ENCODE results near the gene TNFRSF19.

Gene TNFRSF19

DNA sequence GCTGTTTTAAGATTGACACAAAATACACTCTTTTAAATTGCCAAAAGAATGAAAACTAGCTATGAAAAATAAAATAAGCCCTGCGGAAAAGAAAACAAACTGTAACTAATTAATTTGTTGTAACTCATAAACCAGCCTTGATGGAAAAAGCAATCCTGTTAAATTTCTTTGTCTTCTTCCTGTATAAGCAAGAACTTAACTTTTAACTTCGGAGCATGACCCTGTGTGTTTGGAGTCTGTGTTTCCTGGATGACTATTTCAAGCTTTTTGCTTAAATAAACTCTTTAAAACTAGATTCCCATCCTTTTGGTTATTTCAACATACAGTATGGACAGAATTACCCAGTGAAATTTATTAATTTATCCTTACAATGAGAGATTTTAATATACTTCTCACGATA, 122.6 kb downstream of the TNFRSF19 start:
- DNase-seq: no peak

DNA sequence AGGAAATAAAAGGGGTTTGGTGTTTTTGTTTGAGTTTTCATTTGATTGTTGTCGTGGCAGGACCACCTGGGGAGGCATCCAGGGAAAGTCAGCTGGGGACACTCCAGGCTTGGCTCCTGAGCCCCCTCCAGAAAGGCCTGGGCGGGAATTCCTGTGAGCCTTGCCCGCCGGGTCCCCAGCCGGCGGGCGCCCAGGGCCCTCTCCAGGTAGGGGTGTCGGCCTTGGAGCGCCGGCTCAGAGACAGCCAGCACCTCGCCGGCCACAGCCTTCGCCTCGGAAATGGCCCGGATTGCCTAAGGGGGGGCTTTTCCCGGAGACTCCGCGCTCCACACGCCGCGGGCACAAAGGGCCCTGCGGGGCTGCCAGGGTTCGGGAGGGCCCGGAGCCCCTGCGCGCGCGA, 125.0 kb downstream of the TNFRSF19 start:
- no peak for DNase-seq

DNA sequence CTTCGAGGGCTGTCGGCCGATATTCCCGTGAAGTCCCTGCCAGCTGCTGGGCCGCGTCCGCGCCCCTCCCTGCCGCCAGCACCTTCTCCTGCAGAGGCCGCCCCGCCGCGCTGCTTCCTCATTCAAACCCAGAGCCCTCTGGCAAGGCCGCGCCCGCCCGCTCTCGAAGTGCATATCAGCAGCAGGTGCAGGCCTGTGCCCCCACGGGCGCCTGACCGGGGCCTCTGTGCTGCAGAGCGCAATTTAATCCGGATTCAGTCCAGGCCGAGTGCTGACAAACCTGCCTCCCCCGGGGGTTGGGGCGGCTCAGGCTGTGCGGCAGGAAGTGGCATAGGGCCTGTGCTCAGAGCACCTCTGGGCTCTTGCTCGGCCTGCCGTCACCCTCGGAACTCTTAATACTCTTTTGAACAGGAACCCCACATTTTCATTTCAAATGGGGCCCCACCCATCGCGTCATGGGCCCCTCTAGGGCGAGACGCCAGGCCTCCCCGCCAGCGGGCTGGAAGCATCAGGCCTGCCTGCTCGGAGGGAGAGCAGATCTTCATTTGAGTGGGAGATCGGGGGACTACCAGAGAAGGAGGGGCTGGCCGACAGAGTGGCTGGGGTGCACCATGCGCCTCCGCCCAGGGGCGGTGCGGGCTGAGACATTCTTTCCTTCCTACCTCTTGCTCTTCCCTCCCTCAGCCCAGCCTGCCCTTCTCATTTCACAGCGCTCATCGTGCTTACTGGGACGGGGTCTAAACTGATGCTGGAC, 125.7 kb downstream of the TNFRSF19 start:
- DNase-seq: peak; percentile 11

DNA sequence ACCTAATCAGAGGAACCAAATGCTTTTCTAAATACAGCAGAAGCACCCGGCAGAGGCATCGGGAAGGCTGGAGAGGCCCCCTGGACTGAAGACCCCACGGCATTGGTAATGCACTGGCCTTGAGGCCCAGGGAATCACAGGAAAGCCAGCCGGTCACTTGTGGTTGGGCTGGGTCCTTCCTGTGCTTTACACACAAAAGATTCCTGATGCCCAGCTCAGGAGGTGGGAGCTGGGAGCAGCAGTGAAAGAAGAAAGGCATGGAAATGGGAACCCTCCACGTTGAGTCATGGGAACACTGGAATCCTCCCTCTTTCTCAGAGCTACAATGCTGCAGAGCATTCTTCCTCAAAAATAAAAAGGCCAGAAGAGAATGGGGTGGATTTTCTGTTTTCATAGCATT, 126.4 kb downstream of the TNFRSF19 start:
- DNase-seq: no peak

DNA sequence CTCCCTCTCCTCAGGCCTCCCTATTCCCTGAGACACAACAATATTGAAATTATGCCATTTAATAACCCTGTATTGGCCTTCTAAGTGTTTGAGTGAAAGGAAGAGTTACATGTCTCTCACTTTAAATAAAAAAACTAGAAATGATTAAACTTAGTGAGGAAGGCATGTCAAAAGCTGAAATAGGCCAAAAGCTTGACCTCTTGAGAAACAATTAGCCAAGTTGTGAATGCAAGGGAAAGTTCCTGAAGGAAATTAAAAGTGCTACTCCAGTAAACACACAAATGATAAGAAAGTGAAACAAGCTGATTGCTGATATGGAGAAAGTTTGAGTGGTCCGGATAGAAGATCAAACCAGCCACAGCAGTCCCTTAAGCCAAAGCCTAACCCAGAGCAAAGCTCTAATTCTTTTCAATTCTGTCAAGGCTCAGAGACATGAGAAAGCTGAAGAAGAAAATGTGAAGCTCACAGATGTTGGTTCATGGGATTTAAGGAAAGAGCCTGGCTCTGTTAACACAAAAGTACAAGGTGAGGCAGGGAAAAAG, 127.6 kb downstream of the TNFRSF19 start:
- no peak for DNase-seq

DNA sequence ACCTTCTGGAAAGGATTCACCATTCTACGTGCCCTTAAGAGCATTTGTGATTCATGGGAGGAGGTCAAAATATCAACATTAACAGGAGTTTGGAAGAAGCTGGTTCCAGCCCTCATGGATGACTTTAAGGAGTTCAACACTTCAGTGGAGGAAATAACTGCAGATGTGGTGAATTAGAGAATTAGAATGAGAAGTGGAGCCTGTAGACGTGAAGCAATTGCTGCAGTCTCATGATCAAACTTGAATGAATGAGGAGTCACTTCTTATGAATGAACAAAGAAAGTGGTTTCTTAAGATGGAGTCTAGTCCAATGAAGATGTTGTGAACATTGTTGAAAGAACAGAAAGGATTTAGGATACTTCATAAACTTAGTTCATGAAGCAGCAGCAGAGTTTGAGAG, 129.1 kb downstream of the TNFRSF19 start:
- DNase-seq: no peak

DNA sequence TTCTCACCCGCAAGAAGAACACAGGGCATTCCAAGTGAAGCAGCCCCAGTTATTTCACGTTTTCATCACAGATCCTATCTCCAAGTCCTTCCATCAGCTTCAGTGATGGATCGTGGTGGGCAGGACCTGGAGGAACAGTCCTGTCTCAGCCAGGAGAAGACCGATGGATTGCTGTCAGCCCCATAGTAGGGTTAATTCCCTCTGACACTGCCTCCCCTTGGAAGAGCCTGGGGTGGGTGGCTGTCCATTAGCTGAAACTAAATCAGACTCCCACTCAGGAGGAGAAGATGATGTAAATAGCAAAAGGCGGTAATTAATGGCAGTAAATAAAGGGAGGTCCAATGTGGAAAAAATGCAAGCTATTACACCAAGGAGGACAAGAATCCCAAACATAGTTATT, 131.0 kb downstream of the TNFRSF19 start:
- DNase-seq: no peak

DNA sequence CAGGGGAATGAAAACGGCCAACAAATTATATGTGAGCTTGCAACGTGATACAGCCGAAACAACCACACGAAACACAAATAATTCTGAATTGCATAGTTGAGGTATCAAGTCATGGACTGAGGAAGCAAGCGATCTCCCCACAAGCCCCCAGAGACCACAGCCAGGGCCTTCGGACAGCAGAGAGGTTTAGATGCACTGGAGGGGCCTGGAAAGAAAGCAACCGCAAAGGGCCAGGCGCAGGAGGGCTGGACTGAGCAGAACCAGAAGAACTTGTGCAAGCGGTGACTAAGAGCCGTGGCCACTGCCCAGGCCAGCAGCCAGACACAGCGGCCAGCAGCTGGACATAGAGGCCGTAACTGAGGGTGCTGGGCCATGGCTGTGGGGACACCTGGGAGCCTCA, 131.4 kb downstream of the TNFRSF19 start:
- DNase-seq: no peak

DNA sequence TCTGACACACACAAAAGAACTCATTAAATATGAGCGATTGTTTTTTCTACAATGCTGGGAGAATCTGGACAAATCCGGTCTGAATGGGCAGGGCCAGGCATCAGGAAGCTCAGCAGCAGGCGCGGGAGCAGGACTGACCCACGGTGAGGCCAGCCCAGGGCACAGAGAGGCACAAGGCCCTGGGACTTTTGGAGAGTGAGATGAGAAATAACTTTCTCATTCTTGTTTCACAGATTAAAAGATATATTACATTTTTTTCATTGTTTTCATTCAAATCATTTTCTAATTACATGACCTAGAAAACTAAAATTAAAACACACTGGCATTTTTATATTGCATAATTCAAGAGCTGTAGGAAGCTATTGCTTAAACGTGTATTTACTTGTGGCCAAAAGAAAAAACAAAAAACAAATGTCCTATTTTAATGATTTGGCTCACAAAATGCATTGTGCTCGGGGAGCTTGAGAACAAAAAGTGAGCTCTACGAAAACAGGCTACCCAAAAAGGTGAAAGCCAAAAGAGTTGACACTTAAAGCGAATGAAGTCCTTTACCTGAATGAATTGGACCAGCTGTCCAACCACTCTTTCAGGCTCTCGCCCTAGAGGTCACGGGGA, 133.1 kb downstream of the TNFRSF19 start:
- no peak for DNase-seq

DNA sequence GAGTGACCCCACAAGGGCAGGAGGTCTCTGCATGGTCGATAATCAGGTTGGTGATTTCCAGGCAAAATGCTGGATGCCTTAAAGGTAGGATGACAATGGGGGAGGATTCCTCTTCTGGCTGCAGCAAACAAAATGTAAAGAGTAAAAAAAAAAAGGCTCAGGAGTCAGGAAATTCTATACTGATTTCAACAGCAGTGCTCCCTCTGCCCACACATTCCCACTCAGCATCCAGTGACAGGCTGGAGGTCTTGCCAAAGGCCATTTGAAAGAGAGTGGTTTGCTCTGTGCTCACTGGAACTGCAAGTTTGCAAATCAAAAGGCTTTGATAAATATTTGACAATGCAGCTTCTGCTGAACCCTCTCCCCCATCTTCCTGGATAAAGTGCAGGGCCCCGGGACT, 135.4 kb downstream of the TNFRSF19 start:
- peak; percentile 5 for DNase-seq

DNA sequence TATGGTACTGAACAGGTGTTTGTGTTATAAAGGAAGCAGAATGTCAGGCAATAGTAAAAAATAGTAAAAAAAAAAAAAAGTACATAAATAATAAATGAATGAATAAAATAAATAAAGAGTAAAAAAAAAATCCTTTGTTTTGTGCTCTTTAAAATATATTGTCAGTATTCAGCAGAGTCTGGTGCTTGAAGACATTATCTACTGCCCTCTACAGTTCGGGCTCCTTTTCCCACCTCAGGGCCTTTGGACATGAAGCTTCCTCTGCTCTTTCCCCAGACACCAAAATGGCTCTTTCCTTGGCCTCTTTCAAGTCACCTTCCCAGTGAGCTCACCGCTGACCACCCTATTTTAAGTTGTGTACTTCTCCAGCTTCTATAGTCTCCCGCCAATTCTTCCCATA, 137.5 kb downstream of the TNFRSF19 start:
- peak; percentile 8 for DNase-seq

DNA sequence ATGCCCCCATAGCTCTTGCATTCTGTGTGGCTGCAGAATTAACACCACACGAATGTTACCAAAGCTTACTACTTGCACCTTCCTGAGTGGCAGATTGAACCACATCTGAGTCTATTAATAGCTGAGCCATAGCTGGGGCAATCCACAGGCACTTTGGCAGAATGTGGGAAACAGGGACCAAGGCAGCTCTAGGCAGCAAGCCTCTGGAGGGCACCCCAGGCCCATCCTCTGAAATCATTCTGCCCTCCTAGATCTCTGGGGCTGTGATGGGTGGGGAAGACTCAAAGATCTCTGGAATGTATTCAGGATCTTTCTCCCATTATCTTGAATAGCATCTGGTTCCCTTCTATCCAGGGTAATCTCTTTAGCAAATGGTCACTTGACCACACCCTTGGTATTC, 139.3 kb downstream of the TNFRSF19 start:
- DNase-seq: no peak

DNA sequence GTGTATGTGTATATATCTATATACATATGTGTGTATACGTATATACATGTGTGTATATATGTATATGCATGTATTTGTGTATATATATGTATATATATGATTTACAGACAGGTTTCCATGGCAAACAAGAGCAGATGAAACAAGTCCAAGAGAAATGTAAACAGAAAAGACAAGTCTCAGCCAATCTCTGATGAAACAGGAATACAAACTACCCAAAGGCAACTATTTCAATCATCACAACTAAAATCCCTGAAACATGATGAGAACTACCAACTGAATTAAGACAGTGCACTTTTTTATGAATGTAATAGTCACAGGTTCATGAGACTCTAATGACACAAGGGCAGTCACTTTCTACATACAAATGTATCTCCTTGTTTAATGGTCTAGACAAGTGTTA, 140.2 kb downstream of the TNFRSF19 start:
- DNase-seq: no peak

DNA sequence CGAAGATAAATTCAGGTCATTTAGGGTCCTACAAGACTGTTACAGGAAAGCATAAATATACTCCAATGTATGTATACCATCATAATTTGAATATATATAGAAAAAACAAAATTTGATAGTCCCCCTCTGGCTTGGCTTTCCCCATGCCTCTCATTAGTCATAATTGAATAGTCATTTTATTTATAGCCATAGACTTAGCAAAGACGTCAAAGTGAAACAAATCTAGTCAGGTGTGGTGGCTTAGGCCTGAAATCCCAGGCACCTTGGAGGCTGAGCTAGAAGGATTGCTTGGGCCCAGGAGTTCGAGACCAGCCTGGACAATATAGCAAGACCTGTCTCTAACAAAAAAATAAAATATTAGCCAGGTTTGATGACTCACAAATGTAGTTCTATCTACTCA, 141.1 kb downstream of the TNFRSF19 start:
- DNase-seq: no peak

DNA sequence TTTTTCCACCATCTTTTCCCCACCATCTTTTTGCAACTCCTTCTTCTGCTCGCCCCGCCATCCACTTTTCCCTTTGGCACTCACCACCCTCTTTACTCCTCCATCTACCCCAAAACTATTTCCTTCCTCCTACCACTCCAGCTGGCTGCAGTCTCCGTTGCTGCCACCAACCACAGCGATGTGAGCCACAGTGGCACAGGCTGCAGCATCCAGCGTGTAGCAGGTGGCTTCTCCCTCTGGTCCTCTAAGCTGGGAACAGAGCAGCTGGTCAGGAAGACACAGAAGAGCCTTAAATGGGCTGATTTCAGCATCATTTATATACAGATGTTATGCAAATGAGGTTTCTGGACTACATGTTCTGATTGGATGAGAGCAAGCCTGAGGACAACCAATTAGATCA, 144.5 kb downstream of the TNFRSF19 start:
- DNase-seq: no peak

DNA sequence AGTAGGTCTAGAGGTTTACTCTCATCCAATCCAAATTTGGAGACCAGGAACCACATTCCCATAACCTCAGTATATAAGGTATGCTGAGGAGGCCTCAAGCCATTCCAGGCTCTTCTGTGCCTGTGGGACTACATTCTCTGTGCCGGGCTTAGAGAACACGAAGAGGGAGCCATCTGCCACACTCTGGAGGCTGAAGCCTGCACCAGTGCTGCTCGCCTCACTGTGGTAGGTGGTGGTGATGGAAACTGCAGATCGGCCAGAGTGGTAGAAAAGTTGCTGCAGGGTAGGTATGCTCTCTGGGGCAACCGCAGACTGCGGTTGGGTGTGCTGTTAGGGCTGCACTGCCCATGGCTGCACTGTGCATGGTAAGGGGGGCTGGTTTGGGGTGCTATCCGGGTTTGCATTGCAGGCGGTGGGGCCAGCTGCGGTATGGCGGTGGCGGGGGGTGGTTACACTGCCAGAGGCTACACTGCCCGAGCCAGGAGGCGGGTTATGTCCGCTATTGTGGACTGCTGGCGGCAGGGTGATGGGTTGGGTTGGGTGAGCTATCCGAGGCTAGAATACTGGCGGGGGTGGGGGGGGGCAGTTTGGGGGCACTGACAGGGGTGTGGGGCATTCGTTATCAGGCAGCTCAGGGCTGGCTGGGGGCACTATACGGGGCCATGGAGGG, 145.0 kb downstream of the TNFRSF19 start:
- DNase-seq: no peak

DNA sequence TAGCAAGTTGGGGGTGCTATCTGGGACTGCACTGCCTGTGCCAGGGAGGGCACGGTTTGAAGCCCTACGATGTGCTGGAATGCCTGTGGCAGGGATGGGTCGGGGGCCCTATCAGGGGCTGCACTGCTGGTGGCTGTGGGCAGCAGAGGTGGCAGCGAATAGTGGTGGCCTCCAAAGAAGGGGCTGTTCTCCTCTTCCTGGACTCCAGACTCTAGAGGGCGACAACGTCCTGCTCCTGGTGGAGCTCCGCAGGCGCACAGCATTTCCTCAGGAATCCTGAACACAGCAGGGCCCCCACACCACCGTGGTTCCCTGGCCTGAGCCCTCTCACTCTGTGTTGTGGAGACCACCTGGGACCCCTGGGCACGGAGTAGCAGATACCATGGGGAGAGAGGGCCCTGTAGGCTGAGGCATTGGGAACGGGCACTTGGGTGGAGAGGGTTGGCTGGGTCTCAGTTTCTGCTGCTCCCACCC, 145.6 kb downstream of the TNFRSF19 start:
- DNase-seq: no peak

DNA sequence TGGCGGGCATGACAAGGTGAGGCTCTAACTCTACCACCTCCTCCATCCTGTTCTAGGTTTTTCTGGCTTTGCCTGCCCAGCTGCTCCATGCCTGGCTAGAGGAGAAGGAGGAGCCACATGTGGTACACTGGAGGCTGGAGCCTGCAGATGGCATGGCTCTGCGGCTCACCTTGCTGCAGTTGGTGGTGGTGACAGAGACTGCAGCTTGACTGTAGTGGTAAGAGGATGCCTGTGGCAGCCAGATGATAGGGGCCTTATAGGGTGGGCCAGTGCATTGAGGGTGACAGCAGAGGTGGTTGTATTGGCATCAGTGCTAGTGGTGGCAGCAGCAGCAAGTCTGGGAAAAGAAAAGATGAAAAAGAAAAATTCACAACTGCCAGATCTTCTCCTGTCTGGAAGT, 146.2 kb downstream of the TNFRSF19 start:
- no peak for DNase-seq

DNA sequence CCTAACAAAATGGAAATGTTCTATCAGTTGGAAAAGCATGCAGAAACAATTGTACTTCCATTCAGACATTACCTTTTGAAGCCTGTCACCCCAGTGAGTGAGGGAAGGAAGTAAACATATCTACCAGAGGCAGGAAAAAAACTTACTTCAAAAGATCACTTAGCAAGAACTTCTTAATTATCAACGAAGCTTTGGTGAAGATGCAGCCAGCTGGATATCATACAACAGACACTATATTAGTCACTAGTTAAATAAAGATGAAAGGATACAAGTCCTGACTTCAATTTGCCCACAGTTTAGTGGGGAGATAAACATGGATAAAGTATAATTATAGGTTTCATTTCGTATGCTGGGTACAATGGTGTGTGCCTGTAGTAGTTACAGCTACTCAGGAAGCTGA, 148.8 kb downstream of the TNFRSF19 start:
- no peak for DNase-seq

DNA sequence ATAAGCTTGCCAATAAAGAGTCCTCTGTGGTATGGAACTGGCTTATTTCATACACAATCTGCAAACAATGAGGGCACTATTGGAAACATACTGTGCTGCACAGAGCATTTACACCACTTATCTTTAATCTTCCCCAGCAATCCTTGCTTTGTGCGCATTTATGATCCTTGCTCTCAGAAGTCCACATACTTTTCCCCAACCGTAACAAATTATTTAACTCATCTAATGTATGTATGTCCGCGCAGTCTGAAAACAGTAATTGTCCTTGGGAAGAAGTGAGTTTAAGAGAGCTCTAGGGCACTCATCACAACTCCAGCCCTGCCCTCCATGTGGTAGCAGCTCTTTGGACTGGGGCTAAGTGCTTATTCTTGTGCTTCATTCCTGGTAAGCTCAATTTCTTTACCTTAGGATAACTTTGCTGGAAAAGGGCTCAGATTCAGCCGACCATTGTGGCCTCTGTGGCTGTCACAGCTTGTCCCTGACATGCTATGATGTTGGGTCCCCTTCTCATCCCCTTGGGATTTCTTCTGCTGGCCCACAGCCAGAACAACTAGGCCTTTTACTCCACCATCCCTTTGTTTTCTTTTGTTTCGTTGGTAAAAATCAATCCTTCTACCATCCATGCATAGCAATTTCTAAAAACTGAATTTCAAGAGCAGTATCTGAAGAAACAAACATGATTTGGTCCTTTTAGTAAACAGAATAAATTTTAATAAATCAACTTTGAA, 152.7 kb downstream of the TNFRSF19 start:
- DNase-seq: no peak

DNA sequence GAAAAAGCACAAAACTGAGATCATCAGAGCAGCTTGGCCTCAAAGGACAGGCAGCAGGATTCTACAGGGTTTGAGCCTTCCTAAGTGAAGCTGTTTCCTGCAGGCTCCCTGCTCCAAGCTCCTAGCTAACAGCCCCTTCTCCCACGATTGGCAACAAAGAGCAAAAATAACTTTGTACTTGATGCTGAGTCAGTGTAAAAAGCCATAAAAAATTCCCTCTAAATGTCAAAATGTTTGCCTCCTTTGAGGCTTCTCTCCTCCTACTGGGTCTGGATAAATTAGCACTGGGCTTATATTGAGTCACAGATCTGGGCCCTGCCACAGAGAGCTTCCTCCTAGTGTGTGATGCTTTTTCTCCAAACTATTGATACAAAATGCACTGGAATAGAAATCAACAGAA, 153.3 kb downstream of the TNFRSF19 start:
- no peak for DNase-seq

DNA sequence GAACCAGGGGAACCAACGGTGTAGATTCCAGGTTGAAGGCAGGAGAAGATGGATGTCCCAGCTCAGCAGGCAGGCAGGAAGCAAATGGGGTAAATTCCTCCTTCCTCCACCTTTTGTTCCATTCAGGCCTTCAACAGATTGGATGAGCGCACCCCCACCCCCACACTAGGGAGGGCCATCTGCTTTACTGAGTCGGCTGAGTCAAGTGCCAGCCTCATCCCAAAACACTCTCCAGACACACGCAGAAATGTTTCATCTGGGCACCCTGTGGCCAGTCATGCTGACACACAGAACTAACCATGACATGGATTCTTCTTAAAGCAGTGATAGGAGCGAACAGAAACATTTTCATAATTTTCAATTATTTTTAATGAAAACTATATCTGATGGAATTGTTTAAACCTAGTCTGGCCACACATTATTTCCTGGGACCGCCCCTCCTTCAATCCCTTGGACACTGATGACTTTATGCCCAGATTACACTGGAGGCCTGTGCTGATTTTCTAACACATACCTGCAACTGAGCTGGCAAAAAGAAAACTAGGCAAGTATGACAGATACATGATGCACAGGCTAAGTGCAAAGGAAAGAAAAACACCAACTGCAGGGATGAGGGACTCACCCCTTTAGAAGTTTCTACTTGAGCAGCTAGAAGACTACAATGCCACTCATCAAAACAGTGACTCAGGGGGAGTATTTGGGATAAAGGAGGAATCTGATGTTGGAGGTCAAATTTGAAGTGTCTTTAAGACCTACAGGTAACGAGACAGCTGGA, 154.2 kb downstream of the TNFRSF19 start:
- DNase-seq: no peak

Data from suppressor macrophage treated with lipopolysaccharide for 4 hours (primary cell).